Measurements from ENCODE around the gene LARGE2.

LARGE2 gene

GRCh38 chr11:45922425-45923082 is at the start of gene LARGE2:
Gene LARGE2 (plus strand): TSS chr11:45922656. CDS start chr11:45922883, 227 bp downstream.
- DNase-seq: peak; percentile 40

- DNase-seq: no peak
These were observed 46.1 kb upstream of the LARGE2 start for GRCh38 chr11:45876401-45876800.

GRCh38 chr11:45877221-45877620 is 45.2 kb upstream of the LARGE2 start:
- no peak for DNase-seq

- DNase-seq: no peak
These were observed 44.6 kb upstream of the LARGE2 start for GRCh38 chr11:45877845-45878244.

- DNase-seq: no peak
These were observed 42.4 kb upstream of the LARGE2 start for GRCh38 chr11:45879803-45880686.

- no peak for DNase-seq
These were observed 41.5 kb upstream of the LARGE2 start for GRCh38 chr11:45880772-45881570.

GRCh38 chr11:45881708-45882368 is 40.6 kb upstream of the LARGE2 start:
- DNase-seq: no peak

- no peak for DNase-seq
These were observed 37.8 kb upstream of the LARGE2 start for GRCh38 chr11:45884596-45885185.

- peak; percentile 66 for DNase-seq
These were observed 37.1 kb upstream of the LARGE2 start, which contains the start of gene MAPK8IP1 for GRCh38 chr11:45885274-45885920. Gene MAPK8IP1 (plus strand): TSS chr11:45885651. CDS start chr11:45885821, 170 bp downstream.

- DNase-seq: no peak
These were observed 36.3 kb upstream of the LARGE2 start for GRCh38 chr11:45885921-45886721.

GRCh38 chr11:45886816-45887520 is 35.5 kb upstream of the LARGE2 start:
- DNase-seq: no peak

- no peak for DNase-seq
These were observed 34.9 kb upstream of the LARGE2 start for GRCh38 chr11:45887587-45887986.

GRCh38 chr11:45889555-45889954 is 32.9 kb upstream of the LARGE2 start:
- no peak for DNase-seq

- DNase-seq: no peak
These were observed 32.5 kb upstream of the LARGE2 start for GRCh38 chr11:45889966-45890365.

- DNase-seq: no peak
These were observed 31.4 kb upstream of the LARGE2 start for GRCh38 chr11:45890886-45891550.

- DNase-seq: no peak
These were observed 29.6 kb upstream of the LARGE2 start for GRCh38 chr11:45892856-45893255.

GRCh38 chr11:45894555-45895247 is 27.8 kb upstream of the LARGE2 start:
- no peak for DNase-seq

- DNase-seq: no peak
These were observed 26.8 kb upstream of the LARGE2 start for GRCh38 chr11:45895553-45896259.

Data from CD4-positive, alpha-beta T cell treated with Interleukin-17A for 4 hours (primary cell).